Measurements from ENCODE around the gene FAM3C. TPM values are rescaled to one million over a fixed set of nuclear protein-coding genes. Genes with fewer than 3 reads are reported as not detected.

The FAM3C gene
- total and polyA plus RNA-seq, 2 of the 4 experiments (the other 2 are of a cell fraction) = 11.5 to 45.8 TPM

GRCh38 chr7:121436136-121436535 lies 40.0 kb upstream of the FAM3C start:
- Histone ChIP-seq H3K36me3 (ENCODE audit: control insufficient read depth, insufficient read depth, low read length) (no peaks in the 10 kb centered on the region), H2AK9ac (replicated peaks; ENCODE audit: low read depth, low read length, poor library complexity) (no peak overlapping the region), H3K56ac (ENCODE audit: extremely low read depth, insufficient read depth, low read length) (no peak overlapping the region), H4K20me1 (ENCODE audit: insufficient read depth, low read length) (no peaks in the 10 kb centered on the region), H3K9me3 (ENCODE audit: control insufficient read depth, insufficient read depth, low read length) (no peaks in the 10 kb centered on the region), H4K91ac (ENCODE audit: insufficient read depth, low read depth, low read length) (no peak overlapping the region), H3K23ac (ENCODE audit: low read depth, low read length) (no peak overlapping the region), H2BK5ac (ENCODE audit: low read depth, low read length, poor library complexity, severe bottlenecking) (no peak overlapping the region), H3K4me3 (ENCODE audit: insufficient read depth, low read depth, low read length) (no peak overlapping the region), H3K27me3 (ENCODE audit: control insufficient read depth, insufficient read depth, low read length) (no peaks in the 10 kb centered on the region), H4K5ac (ENCODE audit: low read depth, low read length) (no peak overlapping the region), H3K4ac (ENCODE audit: low read depth, low read length) (no peak overlapping the region), H4K8ac (ENCODE audit: low read depth in 2 of 2, low read length in 2 of 2) (no peak overlapping the region), H3K9me1 (ENCODE audit: insufficient read depth, low read length) (no peaks in the 10 kb centered on the region), H3K9ac (ENCODE audit: low read depth, low read length) (no peak overlapping the region), H3K18ac (ENCODE audit: low read depth, low read length) (no peak overlapping the region), H3K14ac (replicated peaks; ENCODE audit: low read depth, low read length) (no peak overlapping the region), H2BK20ac (ENCODE audit: low read depth, low read length) (no peak overlapping the region), H3K4me2 (ENCODE audit: low read depth, low read length) (no peak overlapping the region), H3K79me1 (ENCODE audit: low read depth in 1 of 2, low read length in 2 of 2) (no peaks in the 10 kb centered on the region), H3K27ac (ENCODE audit: insufficient read depth, low read length) (no peak overlapping the region), H2BK15ac (ENCODE audit: low read depth, low read length) (no peak overlapping the region), H2AK5ac (ENCODE audit: low read depth, low read length) (no peak overlapping the region), H2AFZ (replicated peaks; ENCODE audit: low read length, poor library complexity) (no peak overlapping the region), H2BK120ac (ENCODE audit: low read depth, low read length) (no peak overlapping the region), H3K4me1 (ENCODE audit: control insufficient read depth, insufficient read depth, low read length) (peaks cover 9% of the 10 kb centered on the region)
- intact Hi-C loops (cut with micrococcal nuclease) = no loop called here
- BruUV-seq (replicated peaks) = no TSS peak
- dilution Hi-C loops (cut with HindIII; ENCODE audit: low sequenced_read_pairs, unreplicated experiment) = no loop called here
- CTCF ChIA-PET = no interaction called here
- no CpG with 5 or more reads among the region's 1 CpG for WGBS, 2 experiments (ENCODE audit: extremely low coverage in 2 of 2, insufficient read length in 1 of 2)
- in situ Hi-C loops (cut with MboI; ENCODE audit: low sequenced_read_pairs) = no loop called here
- DNase-seq = no peak
- no peak for ATAC-seq (ENCODE audit: low read depth)
- TF ChIP-seq CEBPB (IDR thresholded peaks at IDR 0.05; ENCODE audit: low read depth, low read length) = no peak
- TF ChIP-seq ELK1 (IDR thresholded peaks at IDR 0.05; ENCODE audit: borderline replicate concordance, low read depth, low read length) = no peak
- no peak for TF ChIP-seq CTCF (conservative IDR thresholded peaks at IDR 0.05; ENCODE audit: low read depth, low read length)
- TF ChIP-seq RFX5 (IDR thresholded peaks at IDR 0.05; ENCODE audit: low read depth, low read length) = no peak
- POLR2A ChIA-PET (ENCODE audit: unreplicated experiment) = no interaction called here

Data from IMR-90 (cell line).